Stimulated activated CD4-positive, alpha-beta T cell treated with anti-CD3 and anti-CD28 coated beads, Interleukin-4, amount 100 ng/mL, for 4 hours (primary cell): ENCODE results near the gene CACNB4.
"Not testable (repeated sequence)": the region's sequence is repeated elsewhere in the genome, so short reads cannot be mapped to it uniquely, and the experiment has no call there.

Source experiments
- DNase-seq, 2 experiments: peaks; one replicate each; pipeline ENCODE4 v3.0.0-alpha.2; 2020

The CACNB4 gene

GRCh38 chr2:152016181-152017120 is 82.4 kb downstream of the CACNB4 start:
- no peak for DNase-seq

DNA sequence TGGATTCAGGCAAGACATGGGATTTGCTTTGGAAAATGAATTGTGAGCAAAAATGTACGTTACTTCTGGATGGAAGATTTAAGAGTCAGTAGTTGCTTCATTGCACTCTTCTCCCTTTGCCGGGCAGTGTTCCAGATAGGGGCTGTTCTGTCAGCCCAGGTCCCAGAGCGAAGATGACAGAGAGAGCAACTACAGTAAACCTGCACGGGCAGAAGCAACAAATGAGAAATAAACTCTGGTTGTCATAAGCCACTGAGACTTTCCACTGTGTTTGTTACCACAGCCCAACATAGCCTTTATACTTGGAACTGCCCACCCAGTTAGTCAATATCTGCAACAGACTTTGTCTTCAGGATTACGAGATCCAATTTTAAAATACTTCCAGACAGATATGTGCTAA is 83.3 kb downstream of the CACNB4 start:
- DNase-seq: no peak

- no peak for DNase-seq
Measured at GRCh38 chr2:152012697-152013096, 86.1 kb downstream of the CACNB4 start.

GRCh38 chr2:152011724-152012123 is 87.1 kb downstream of the CACNB4 start:
- DNase-seq: no peak

- no peak for DNase-seq
Measured at GRCh38 chr2:152005607-152006006, 93.2 kb downstream of the CACNB4 start.

GRCh38 chr2:152003283-152003682 is 95.6 kb downstream of the CACNB4 start:
- DNase-seq: not testable (repeated sequence)

DNA sequence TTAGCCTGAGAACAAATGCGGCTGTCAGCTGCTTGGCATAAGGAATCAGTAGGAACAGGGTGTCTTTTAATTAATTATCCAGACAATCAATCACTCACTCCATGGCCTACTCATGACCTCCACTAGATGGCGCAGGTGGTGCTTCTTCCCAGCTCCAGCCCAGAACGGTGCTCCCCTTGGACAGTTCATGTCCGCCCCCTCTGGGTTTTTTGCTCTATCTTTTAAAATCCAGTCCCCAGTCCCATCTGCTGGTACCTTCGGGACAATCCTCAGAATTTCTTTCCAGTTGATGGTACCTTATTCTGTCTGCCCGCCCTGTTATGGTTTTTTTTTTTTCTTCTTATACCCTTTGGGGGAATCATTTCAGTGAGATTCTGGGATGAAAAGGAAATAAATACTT is 99.8 kb downstream of the CACNB4 start:
- DNase-seq: peak; percentile 8 to 28

DNA sequence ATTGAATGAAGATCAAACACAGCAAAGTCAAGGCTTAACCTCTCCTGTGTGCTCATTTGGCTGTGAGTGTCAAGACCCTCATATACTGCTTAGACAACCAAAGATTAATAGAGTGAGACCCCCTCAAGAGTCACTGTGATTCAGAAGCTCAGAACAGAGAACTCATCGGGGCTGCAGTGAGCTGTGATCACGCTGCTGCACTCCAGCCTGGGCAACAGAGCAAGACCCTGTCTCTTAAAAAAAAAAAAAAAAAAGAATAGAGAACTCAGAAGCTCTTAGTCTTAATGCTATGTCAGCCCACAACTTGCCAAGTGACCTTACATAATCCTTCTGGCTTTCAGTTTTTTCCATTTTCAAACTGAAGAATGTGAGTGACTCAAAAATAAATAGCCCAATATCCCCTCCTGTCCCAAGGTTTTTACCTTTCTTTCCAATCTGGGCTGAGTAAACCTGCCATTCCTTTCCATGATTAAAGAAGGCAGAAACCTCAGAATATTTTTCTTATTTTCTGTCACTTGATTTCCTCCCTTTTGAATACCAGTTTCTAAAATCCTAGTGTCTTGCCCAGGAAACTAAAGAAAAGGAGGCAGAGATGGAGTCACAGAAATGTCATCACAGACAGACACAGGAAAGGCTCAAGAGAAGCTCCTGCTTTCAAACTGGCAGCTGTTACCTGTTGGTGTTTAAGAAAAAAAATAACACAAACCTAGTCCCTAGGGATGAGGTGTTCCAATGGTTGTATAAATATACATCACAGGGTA is 102.4 kb downstream of the CACNB4 start:
- no peak for DNase-seq

DNA sequence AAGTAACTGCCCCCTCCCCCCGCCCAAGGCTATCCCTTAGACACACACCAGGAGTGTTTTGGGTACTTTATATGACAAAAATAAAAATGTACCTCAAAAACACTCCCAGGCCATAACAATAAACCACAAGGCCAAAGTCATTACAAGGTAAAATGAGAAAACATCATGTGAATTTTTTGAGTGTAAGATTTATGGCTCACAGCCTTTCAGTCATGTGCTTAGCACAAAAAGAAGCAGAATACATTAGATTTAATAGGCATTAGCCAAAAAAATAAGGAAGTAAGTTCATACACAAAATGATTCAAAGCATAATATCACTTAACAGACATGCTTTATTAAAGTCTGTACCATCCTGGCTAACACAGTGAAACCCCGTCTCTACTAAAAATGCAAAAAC is 103.7 kb downstream of the CACNB4 start:
- DNase-seq: no peak

DNA sequence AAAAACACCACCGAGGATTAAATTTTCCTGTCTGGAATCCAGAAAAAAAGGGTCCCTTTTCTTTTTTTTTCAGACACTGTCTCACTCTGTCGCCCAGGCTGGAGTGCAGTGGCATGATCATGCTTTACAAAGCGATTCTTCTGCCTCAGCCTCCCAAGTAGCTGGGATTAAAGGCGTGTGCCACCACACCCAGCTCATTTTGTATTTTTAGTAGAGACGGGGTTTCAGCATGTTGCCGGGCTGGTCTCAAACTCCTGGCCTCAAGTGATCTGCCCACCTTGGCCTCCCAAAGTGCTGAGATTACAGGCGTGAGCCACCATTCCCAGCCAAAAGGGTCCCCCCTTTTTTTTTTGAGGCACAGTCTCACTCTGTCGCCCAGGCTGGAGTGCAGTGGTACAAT is 104.7 kb downstream of the CACNB4 start:
- DNase-seq: not testable (repeated sequence)

DNA sequence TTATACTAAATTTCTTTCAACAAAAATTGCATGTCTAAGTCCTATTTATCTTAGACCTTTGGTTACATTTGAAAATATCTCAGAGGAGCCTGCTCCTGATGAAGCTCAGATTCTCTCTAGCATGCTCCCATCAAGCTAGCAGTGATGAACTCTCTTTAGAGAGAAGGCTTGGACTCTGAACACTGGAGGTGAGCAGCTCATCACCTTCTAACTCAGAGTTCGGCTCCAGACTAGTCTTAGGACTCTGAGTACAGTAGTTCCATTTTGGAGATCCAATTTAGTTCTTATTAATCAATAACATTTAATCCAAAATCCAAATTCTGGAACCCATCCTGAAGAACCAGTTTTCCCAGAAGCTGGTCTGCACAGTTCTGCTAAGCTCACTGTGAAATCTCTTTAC is 107.8 kb downstream of the CACNB4 start:
- no peak for DNase-seq

GRCh38 chr2:151989378-151989777 is 109.5 kb downstream of the CACNB4 start:
- no peak for DNase-seq

DNA sequence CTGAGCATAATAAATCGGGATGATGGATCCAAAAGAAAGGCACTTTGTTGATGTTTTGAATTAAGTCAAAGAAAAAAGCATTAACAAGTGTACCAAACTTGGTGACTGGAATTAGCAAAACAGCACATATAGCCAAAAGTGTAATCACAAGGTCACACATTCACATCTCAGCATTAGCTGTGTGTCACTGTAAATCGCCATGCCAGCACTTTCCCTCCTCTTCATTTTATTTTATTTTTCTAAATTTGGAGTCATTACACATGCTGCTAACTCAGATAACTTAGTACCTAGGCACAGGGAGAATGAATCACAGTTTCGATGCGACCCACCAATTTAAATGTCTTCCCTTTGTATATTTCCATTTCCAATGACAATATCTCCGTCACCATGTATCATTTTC is 111.4 kb downstream of the CACNB4 start:
- no peak for DNase-seq

DNA sequence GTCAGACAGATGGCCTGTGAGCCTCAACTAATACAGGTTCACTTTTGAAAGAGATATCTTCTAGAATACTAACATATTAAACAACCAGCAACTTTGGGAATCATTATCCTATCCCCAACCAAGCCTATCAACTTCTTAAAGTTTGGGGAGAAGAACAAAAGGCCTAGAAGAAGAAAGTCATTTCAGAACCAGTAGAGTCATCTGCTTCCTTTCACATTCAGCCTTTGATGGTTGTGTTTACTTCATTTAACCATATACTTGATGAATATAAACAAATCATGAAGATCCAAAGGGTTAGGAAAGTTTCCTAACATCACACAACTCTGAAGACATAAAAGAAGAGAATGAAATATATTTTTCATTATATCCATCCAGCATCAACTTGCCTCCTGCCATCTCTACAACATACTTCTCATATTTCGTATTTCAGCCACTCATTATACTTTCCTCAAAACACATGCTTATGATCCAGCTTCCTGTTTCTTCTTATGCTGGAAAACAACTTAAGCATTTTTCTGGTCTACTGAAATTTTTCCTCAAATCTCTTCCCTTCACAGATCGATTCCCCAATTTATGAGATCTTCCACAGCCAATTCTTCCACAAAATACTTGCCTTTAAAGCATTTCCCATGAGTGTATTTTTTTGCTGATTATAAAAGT is 114.3 kb downstream of the CACNB4 start:
- no peak for DNase-seq

DNA sequence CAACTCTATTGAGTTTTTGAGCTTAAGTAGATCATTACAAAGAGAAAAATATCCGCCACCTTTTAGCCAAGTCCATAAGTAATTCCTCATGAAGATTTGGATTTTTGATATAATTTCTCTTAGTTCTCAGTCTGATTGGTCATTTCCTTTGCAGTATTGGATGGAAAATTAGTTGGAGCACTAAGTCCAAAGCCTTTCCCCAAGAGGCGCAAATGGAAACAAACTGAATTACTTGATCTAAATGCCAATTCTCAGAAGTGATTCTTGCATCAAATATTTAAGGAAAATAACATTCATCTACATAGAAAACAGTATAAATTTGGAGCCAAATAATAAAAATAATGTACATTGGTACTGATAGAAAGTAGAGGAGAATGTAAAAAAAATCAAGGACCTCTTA is 115.6 kb downstream of the CACNB4 start:
- no peak for DNase-seq

GRCh38 chr2:151981886-151982285 is 117.0 kb downstream of the CACNB4 start:
- no peak for DNase-seq

- DNase-seq: no peak
Measured at GRCh38 chr2:151979694-151980093, 119.2 kb downstream of the CACNB4 start.

DNA sequence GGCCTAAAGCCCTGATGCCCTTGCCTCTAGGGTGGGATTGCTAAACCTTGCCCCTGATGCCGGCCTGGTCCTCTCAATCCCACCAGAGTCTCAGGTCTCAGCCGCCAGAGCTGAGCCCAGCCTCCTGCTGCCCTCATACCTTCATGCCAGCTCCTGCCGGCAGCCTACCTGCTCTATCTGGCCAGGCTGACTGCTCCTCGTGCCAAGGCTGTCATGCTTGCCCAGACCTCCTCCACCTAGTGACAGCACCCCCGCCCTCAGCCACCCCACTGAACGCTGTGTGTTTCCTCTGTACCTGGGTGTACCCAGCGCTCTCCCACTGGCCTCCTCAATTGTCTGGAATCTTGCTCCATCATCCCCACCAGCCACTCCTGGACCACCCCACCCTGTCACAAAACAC is 120.1 kb downstream of the CACNB4 start:
- no peak for DNase-seq

GRCh38 chr2:151977631-151978030 is 121.2 kb downstream of the CACNB4 start:
- no peak for DNase-seq

- DNase-seq: no peak
Measured at GRCh38 chr2:151976945-151977353, 121.9 kb downstream of the CACNB4 start.

DNA sequence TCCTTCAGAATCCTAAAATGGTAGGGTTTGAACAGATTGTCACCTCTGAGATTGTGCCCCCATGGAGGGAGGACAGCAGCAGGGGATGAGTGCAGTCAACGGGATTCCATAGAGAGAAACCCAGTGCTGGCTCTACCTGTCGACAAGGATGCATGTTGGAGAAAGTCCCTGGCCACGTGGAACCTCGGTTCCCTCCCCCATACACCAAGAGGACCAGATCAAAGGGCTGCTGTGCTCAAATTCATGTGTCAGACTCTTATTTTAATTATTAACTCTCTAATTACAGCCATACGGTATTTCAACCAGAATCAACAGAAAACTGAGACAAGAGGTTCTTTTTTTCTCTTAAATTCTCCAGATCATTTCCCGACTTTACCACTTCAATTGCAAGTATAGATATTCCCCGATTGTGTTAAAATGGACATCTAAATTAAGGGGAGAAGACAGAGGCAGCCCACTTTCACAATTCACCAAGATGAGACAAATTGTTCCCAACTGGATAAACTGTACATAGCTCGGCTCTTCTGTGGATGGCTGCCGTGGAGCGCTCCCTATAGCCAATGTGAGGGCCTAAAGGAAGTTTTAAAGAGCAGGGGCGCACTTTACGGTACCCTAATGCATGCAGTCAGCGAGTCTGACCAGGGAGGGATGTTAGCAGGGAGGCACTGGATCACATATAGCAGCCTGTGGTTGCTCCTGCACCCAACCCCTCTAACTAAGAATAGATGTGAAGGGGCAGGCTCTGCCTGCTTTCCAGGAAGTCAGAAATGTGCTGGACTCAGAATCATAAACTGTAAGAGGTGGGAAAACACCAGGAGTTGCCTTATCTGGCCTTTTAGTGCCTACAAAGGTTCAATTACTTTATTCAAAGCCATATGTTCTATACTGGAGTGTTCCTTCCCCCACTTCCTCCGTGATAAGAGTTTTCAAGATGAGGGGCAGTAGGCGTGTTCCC is 123.1 kb downstream of the CACNB4 start:
- no peak for DNase-seq

GRCh38 chr2:151974988-151975387 is 123.9 kb downstream of the CACNB4 start:
- no peak for DNase-seq

- DNase-seq: no peak
Measured at GRCh38 chr2:151973901-151974199, 125.0 kb downstream of the CACNB4 start.
